Stimulated activated CD4-positive, alpha-beta T cell treated with anti-CD3 and anti-CD28 coated beads, Interleukin-15, amount 100 ng/mL, for 24 hours (primary cell): ENCODE measurements around the gene CHST15.

Source experiments
- DNase-seq: peaks from one replicate; pipeline ENCODE4 v3.0.0-alpha.2; 2020

The CHST15 gene

DNA sequence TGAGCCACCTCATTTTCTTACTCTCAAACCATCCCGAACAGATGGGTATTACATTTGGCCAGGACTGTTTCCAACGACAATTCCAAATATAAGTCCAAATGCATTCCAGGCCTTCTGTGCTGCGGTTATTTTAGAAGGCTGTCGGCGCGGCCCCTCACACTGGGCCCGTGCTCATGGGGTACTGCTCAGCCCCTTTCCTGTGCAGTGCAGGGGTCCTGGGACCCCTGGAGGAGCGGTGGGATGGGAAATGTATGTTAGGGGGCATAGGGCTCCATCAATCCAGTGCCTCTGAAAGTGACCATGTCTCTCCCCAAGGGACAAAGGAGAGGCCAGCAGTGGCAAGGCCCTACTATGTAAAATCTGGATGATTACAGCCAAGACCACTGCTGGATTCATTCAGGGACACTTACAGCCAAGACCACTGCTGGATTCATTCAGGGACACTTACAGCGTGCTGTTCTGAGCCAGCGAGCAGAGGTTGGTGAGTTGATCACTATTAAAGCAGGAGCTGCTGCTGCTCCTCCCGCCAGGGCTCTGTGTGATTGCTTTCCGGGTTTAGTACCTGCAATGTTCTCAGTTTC, 66.3 kb downstream of the CHST15 start:
- no peak for DNase-seq

DNA sequence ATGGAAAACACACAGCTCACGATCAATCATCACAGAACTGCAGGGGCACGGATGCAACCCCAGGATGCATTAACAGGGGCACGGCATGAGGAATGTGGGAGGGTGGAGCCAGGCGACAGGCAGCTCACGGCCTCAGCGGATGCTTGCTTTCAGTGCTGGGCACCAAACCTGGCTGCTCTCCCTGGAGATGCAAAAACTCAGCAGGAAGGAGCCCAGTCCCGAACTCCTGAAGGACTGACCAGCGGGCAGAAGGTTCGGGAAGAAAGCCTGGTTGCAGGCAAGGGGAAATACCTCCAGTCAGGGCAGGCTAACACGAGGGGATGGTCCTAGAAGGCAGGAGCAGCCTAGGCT, 66.8 kb downstream of the CHST15 start:
- no peak for DNase-seq

DNA sequence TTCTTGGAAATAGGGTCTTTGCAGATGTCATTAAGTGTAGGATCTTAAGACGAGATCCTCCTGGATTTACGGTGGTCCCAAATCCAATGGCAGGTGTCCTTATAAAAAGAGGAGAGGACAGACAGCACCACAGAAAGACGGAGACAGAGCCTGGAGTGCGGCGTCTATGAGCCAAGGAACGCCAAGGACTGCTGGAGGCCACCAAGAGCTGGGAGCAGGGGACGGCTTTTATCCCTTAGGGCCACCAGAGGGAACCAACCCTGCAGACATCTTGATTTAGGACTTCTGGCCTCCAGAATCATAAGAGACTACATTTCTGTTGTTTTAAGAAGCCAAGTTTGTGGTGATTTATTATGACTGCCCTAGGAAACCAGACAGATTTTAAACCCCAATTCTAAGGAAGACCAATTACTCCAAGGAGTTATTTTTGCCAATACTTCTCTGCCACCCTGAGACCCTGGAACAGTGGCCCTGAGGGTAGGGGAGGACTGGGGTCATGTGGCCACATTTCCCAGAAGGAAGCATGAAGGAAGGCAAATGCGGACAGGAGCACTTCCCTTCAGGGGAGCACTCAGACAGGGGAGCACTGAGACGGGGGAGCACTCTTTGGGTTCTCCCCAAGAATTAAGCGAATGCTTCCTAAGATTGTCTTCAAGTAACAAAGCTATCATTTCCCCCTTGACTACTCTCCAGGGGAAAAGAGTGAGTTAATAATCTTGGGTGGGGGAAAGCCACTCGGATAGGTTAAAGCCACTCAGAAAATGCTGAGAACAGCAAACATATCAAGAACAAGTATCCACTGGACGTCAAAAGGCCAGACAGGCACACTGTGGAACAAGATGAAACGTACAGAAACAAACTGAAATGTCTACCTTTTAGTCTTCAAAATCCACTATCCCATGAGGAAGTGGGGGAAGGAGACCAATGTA, 67.5 kb downstream of the CHST15 start:
- DNase-seq: no peak

DNA sequence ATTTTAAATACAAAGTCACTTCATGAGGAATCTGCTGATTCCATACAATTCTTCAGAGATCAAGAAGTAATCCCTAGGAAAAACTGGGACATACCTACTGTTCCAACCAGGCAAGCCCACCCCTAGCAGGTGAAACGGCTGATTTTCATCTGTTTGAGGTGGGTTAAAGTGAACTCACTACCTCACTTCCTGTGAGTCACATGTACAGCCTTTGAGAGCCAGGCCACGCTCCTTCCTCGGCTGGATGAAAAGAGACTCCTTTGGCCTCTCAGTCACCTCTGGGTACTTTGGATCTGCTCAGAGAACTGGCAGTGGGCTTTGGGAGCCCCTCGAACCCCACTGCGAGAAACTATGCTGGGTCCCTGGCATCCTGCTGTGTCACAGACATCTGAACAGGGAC, 68.2 kb downstream of the CHST15 start:
- no peak for DNase-seq

DNA sequence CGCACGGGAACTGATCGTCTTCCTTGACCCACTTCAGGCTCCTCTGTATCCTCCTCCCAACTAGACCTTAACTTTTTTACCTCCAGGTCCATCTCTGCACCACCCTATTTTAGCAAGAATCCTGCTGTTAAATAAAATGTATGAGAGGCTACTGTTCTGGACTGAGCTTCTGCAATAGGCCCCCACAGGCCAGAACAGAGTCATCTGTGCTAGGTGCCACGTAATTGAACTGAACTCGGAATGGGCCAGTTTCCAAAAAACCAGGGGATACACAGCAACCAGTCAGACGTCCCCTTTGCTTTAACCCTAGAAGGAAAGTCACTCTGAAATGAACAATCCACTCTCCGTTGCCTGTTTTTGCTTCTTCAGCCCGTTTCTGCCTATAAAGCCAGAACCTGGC, 71.3 kb downstream of the CHST15 start:
- no peak for DNase-seq

DNA sequence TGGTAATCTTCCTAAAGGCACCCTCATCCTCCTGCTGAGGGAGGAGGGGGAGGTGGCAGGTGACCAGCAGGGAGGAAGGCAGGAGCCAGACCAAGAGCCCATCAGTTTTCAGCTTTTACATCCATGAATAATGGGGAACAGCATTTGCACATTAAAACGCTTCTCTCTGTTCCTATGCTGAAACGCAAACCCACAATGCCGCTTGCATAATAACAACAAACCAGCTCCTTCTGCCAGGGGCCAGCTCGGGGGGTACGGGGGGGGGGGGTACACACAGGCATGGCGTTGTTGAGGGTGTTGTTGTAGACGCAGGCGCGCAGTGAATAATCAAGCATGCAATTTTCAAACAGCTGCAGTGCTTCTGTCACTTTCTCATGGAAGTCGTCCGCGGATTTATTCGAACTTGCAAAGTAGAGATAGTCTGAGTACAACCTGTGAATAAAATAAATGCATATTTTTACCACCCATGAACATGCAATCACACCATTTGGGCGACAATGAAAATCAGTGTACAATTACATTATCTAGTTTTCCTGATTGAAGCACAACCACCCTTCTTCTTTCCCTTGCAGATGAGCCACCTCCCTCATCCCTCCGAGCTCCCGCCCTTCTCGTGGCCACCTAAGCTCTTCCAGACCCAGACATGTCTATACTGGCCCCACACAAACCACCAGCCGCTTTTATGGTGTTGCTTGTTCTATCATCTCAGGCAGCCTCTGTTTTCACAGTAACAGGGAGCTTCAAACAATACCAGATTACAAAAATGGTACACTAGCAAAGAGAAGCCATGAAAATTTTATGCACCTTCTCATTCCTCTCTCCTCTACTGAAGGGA, 72.2 kb downstream of the CHST15 start:
- no peak for DNase-seq

DNA sequence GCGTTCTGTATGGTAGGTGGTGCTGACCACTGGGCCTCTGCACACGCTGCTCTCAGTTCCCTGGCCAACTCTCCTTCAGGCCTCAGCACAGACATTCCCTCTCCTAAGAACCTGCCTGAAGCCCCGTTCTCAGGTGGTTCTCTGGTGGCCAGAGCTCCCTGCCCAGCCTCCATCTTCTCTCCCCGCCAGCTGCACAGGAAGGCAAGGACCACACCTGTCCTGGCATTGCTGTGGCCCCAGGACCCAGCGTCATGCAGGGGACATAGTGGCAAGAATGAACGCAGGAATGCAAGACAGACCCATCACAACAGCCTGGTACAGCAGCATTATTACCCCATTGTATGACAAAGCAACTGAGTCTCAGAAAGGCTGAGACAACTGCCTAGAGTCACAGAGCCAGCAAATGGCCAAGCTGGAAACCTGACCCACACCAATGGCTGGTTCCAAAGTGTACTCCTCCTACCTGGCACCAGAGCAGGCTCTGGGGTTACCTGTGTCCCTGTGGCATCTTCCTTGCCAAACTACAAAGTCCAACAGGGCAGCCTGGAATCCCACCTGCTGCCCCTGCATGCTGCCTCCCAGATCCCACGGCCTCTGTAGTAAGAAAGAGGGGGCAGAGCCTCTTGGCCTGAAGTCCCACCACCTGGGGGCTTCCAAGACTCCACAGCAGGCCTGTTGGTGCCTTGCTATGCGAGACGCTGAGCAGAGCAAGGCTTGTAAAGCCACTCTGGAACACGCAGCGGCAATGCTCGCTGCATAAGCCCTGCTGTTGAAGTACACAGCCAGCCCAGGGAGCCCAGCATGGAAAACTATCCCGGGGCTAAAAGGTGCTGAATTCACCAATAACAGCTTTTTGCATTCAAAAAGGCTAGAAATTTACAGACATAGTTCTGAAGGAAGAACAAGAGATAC, 73.3 kb downstream of the CHST15 start:
- no peak for DNase-seq

DNA sequence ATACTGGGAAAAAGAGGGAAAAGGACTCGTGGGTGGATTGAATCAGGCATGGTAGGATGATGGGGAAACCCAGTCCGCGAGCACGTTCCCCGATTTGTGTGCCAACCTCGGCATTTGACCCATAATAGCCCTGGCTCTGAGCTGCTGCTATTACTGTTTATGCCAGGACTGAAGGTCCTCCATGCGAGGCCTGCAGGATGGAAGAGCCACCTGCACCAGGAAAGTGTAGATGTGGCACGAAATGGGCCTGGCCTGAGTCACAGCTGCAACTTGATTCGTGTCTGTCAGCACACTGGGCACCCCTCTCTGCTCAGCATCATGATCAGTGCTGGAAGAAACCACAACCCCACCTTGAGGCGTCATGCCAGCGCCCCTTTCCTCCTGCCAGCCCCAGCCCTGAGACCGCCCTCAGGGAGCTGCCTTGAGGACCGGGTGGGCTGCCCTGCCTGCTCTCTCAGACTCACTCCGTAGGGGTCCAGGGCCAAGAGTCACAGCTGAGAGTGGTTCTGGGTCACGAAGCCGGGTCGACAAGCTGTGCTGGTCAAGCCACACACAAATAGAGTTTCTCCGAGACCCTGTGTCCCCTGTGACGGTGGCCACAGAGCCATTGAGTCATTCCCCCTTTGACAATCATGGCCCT, 74.4 kb downstream of the CHST15 start:
- no peak for DNase-seq

DNA sequence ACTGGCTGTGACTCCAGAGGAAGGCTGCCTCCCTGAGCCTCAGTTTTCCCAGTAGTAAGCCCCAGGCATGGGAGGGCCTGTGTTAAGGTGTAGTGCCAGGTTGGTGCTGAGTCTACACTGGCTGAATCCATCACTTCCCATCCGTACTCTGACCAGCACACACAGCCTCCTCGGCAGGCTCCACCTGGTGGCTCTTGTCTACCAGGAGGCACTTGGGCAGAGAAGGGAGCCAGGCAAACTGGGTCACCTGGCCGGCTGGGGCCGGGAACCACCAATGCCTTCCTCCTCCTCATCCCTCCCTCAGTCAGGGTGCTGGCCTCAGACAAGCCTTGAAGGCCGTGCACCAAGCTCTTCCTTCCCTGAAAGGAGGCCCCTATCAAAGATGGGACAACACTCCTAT, 75.7 kb downstream of the CHST15 start:
- no peak for DNase-seq

DNA sequence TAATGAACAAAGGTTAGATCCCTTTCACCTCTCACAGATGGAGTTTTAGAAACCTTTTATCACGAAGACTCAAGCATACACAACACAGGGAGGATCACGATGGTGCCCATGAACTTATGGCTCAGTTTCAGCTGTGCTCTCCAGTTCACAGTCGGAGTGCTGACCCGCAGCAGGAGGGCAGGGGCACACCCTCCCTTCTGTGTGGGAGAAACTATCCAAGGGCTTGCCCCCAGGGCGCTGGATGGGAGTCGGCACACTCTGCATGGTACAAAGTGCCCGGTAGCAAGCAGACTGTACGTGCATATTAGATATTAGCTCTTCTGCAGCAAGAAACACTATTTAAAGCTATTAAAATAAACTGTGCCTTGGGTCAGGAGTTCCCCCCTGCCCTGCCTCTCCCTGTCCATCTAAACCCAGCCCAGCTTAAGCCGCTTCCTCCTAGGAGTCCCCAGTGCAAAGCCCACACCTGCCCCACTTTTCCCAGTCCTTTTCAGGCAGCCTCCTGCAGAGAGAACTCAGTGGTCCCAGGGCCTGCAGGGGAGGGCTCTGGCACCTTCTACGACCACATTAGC, 76.5 kb downstream of the CHST15 start:
- no peak for DNase-seq

DNA sequence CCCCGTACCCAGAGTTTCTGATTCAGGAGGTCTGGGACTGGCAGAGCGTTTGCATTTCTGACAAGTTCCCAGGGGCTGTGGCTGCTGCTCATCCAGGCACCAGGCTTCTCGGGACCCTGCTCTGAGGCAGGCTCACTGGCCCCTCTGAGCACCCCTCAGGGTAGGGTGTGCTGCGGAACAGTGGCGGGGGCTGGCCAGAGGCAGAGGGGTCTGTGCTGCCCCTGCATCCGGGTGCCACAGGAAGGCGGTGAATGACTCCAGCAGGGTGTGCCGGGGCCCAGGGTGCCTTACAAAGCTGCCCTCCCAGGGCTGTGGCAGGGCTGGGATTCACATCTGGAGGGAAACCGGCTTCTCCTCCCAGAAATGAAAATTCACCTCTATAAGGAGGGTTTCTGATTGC, 77.4 kb downstream of the CHST15 start:
- DNase-seq: no peak

DNA sequence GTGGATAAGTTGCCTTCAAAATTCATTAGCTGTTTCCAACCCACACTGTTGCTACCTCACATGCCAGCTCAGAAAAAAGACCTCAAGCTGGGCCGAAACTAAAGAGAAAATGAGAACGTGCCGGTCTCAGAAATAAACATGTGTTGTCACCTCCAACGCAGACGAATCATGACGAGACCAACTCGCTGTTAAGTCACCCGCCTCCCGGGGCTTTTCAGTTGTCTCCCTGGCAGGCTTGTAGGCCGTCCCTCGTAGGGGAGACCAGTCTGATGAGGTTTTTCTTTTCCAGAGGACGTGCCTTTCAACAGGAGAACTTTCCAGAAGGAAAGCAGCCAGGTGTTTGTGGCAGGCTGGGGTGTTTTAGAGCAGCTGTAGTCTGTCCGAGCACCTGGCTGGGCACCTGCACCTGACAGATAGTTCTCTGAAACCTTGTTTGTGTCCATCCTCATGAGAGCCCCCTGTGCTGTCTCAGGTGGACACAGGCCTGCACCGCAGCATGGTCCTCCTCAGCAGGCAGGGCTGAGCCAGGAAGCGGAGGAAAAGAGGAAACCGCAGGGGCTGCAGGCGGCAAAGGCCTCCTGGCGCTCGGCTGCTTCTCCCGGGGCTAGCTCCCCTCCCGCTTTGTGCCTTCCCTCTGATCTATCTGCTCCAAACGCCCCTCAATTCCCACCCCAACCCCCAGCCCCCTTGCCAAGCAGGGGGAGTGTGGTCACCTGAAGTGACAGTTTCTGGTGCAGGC, 78.8 kb downstream of the CHST15 start:
- DNase-seq: no peak

DNA sequence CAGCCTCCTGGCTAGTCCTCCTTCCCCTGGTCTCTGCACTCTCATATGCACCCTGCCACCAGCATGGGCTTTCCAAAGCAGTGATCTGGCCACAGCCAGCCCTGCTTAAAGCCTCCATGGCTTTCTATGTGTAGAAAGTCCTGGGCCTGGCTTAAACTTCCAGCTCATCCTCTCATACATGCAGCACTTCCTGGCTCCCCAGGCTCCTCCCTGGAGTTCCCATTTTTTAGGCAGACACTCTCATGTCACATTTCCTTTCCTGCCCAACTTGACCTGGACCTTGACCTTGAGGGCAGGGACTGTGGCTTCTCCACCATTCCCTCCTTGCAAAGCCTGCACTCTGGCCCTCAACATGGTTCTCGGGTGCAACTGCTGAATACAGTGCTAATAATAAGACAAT, 79.5 kb downstream of the CHST15 start:
- DNase-seq: no peak

DNA sequence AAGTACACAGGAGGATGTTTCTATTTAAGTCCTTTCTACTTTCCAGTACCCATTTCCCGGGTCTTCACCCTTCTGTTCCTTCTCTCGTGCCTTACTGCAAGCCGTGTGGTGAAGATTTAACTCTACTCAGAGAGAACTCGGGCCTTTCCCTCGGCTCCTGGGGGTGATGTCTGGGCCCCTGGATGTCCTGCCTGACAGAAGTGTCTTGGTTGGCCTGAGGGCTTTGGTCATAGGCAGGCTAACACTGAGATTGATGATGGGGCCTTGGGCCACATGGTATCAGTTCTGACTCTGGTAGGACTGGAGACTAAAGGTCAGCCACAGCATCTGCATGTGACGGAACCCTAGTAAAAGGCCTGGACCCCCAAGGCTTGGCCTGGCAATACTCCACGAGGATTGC, 80.4 kb downstream of the CHST15 start:
- DNase-seq: no peak

DNA sequence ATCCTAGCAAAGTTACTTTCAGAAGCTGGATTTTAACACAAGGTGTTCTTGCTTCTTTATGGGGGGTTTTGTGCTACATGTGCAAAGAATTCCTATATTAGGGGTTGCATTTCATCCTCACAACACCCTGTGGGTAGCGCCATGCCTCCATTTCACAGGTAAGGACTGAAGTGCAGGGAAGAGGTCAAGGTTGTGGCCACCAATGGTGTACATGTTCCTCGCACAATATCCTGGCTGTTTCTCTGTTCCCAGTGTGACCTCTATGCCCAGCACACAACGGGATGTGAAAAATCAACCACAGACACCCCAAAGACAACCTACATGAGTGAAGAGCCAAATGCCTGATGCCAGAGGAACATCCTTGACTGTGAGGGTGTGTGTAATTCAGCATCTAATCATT, 80.8 kb downstream of the CHST15 start:
- DNase-seq: no peak

DNA sequence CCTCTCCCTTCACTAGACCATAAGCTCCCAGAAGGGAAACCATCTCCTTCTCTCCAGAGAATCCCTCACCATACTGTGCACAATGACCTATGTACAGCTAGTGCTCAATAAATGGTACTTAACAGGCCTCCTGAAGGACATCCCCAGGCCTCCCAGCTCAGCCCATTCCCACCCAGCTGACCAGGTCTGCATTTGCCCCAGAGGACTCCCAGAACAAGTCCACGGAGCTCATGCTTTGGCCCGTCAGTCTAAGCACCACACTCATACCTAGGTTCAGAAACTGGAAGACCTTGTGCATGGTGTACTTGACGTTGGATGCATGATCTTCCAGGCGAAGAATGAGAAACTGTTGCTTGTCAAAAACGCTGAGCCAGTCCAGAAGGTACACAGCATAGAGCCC, 81.3 kb downstream of the CHST15 start:
- DNase-seq: no peak

DNA sequence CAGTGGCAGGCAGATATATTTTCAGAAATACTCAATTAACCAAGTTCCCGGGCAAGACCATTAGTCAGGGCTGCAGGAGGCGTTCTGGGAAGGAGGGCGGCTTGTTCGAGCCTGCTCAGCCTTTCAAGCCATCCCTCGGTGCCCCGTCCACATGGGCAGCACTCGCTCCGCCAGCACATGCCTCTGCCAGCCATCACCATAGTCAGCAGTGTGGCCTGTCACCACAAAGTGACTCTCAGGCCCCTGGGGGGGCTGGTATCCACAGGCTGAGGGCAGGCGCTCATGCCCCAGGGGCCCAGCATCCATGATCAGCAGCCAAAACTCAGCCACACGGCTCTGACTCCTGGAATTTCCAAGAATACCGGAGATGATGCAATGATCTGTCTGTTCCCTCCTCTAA, 81.9 kb downstream of the CHST15 start:
- DNase-seq: no peak

DNA sequence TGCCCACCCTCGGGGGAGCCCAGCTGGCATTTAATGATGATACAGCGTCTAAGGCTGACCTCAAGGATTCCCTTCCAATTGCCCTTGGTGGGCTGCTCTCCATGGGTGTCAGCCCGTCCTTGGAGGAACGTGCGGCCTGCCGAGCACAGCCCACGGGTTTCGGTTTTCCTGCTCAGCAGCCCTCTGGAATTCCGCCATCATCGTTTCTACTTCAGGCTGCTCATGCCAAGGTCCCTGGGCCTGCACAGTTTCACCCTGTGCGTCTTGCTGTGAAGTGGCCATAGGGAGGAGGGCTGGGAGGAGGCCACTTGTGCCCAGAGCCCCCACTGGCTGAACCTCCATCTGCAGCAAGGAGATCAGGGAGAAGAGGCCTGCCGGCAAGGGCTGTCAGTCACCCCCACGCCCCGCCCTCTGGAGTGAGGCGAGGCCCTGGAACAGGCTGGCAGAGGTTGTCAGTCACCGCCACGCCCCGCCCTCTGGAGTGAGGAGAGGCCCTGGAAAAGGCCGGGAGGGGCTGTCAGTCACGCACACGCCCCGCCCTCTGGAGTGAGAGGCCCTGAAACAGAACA, 82.8 kb downstream of the CHST15 start:
- no peak for DNase-seq

DNA sequence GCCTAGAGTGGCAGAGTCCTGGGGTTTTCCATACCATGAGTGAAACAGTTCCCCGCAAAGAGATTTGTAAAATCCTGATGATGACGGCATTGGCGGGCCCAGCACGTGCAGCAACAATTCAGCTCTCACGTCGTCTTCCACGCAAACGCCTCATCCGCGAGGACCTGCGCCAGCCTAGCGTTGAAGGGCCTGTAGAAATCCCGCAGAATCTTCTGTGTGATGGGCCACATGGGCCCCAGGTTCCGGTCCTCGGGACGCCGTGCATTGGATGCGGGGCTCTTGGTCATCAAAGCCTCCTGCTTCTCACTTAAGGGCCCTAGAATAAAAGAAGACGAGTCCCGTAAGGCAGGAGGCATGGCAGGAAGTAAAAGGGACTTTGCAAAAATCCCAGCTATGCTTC, 83.4 kb downstream of the CHST15 start:
- DNase-seq: no peak

DNA sequence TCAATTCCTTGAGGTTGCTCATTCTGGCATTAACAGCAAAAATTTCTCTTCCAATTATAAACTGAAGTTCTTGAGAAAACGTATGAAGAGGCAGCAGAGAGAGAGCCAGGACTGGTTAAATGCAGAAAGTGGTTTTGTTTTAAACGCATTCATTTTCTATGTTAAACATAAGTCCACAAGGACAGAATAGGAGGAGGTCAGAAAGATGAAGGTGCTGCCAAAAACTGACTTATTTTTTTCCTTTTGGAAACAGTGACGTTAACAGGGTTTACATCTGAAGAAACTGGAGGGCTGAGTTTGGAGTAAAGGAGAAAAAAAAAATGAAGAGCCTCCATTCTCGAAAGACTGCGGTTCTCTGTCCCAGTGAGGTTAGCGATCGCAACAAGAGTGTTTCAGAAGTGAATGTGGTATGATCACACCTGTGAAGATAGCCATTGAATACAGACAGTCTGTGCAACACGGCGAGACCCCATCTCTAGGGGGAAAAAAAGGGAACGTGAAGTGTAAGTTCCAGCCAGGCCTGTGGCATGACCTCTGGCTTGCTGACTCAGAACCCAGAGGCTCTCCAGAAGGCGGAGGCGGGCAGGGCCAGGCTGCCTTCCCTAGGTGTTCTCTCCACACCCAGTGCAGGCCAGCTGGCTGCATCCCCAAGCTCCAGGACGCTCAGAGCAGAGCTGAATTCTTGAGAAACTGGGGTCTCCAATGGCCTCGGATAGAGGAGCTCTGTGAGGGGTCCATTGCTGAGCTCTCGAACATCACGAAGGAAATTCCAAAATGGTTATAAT, 84.0 kb downstream of the CHST15 start:
- DNase-seq: no peak
